ENCODE results near the gene CDK18. TPM values are rescaled to one million over a fixed set of nuclear protein-coding genes. Genes with fewer than 3 reads are reported as not detected.

CDK18 gene
- total and polyA plus RNA-seq, 4 donors: 9.7 to 21.0 (median 15.0) TPM

GRCh38 chr1:205543351-205544301, 39.2 kb downstream of the CDK18 start:
- ATAC-seq (ENCODE audit: insufficient read depth, low FRiP score) (peak; percentile 60), DNase-seq (peak; percentile 92 to 93 (median 92))
- peaks cover 0 to 13% (median 7%) of the 10 kb centered on the region in 5 donors for H3K4me1 ChIP-seq (ENCODE audit: control insufficient read depth in 5 of 5, insufficient read depth in 5 of 5, low read length in 5 of 5)
- 1% methylated on average over 25 of the region's 25 CpGs for WGBS, 2 donors
- H3K27me3 ChIP-seq (ENCODE audit: control insufficient read depth in 3 of 3, insufficient read depth in 3 of 3, low read length in 2 of 3): no peaks in the 10 kb centered on the region
- H3K9ac ChIP-seq (ENCODE audit: insufficient read depth in 1 of 2, low read length in 2 of 2): peak overlapping the region in 1 of 2 donors; percentile 75
- TF ChIP-seq CTCF (IDR thresholded peaks at IDR 0.05; ENCODE audit: control extremely low read depth, extremely low read depth): no peak
- no peaks in the 10 kb centered on the region for H3K9me3 ChIP-seq (ENCODE audit: control insufficient read depth in 4 of 4, insufficient read depth in 3 of 4, low read length in 3 of 4)
- H3K36me3 ChIP-seq (ENCODE audit: control insufficient read depth in 4 of 4, insufficient read depth in 4 of 4, low read length in 4 of 4): no peaks in the 10 kb centered on the region
- H3K4me3 ChIP-seq: no peak overlapping the region
- peak overlapping the region; percentile 68 to 93 for H3K27ac ChIP-seq (ENCODE audit: low read depth in 1 of 2, low read length in 1 of 2)

- ATAC-seq (ENCODE audit: insufficient read depth, low FRiP score) (no peak), DNase-seq (peak in 1 of 3 donors; percentile 11)
- Histone ChIP-seq H3K27ac (ENCODE audit: low read depth in 1 of 2, low read length in 1 of 2) (no peak overlapping the region), H3K4me3 (no peak overlapping the region), H3K9me3 (ENCODE audit: control insufficient read depth in 4 of 4, insufficient read depth in 3 of 4, low read length in 3 of 4) (no peaks in the 10 kb centered on the region), H3K36me3 (ENCODE audit: control insufficient read depth in 4 of 4, insufficient read depth in 4 of 4, low read length in 4 of 4) (no peaks in the 10 kb centered on the region), H3K9ac (ENCODE audit: insufficient read depth in 1 of 2, low read length in 2 of 2) (no peak overlapping the region), H3K4me1 (ENCODE audit: control insufficient read depth in 5 of 5, insufficient read depth in 5 of 5, low read length in 5 of 5) (peaks cover 0 to 13% (median 7%) of the 10 kb centered on the region in 5 donors), H3K27me3 (ENCODE audit: control insufficient read depth in 3 of 3, insufficient read depth in 3 of 3, low read length in 2 of 3) (peaks cover 0 to 5% (median 0%) of the 10 kb centered on the region in 3 donors)
- TF ChIP-seq CTCF (IDR thresholded peaks at IDR 0.05; ENCODE audit: control extremely low read depth, extremely low read depth): no peak
- WGBS, 2 donors: 78 to 85% methylated on average over 19 of the region's 19 CpGs
Observed at GRCh38 chr1:205545001-205545919, 40.8 kb downstream of the CDK18 start.

- H3K4me1 ChIP-seq (ENCODE audit: control insufficient read depth in 5 of 5, insufficient read depth in 5 of 5, low read length in 5 of 5): peaks cover 0 to 13% (median 7%) of the 10 kb centered on the region in 5 donors
- H3K36me3 ChIP-seq (ENCODE audit: control insufficient read depth in 4 of 4, insufficient read depth in 4 of 4, low read length in 4 of 4): no peaks in the 10 kb centered on the region
- no peak for ATAC-seq (ENCODE audit: insufficient read depth, low FRiP score)
- H3K9me3 ChIP-seq (ENCODE audit: control insufficient read depth in 4 of 4, insufficient read depth in 3 of 4, low read length in 3 of 4): no peaks in the 10 kb centered on the region
- WGBS, 2 donors: 94% methylated on average over 5 of the region's 5 CpGs
- DNase-seq: no peak
- no peak overlapping the region for H3K4me3 ChIP-seq
- no peak overlapping the region for H3K9ac ChIP-seq (ENCODE audit: insufficient read depth in 1 of 2, low read length in 2 of 2)
- no peak for TF ChIP-seq CTCF (IDR thresholded peaks at IDR 0.05; ENCODE audit: control extremely low read depth, extremely low read depth)
- H3K27me3 ChIP-seq (ENCODE audit: control insufficient read depth in 3 of 3, insufficient read depth in 3 of 3, low read length in 2 of 3): peaks cover 0 to 5% (median 0%) of the 10 kb centered on the region in 3 donors
- H3K27ac ChIP-seq (ENCODE audit: low read depth in 1 of 2, low read length in 1 of 2): no peak overlapping the region
Observed at GRCh38 chr1:205545991-205546390, 41.5 kb downstream of the CDK18 start.

Data from lung (tissue), 12 donors.